H7 (cell line): Measurements from ENCODE around the gene ONECUT3. TPM values are rescaled to one million over a fixed set of nuclear protein-coding genes. Genes with fewer than 3 reads are reported as not detected.

Source experiments
- DNase-seq: peaks from one replicate; pipeline ENCODE4 v3.0.0; 2012
- H3K27me3 ChIP-seq: 2 replicates; pipeline ENCODE4 v1.6.0; 2011; ENCODE audit warnings: mild to moderate bottlenecking, low read length; ENCODE audit not compliant: control insufficient read depth, insufficient read depth
- H3K36me3 ChIP-seq: replicated peaks from 2 replicates; pipeline ENCODE4 v1.5.1; 2011; ENCODE audit warnings: low read length; ENCODE audit not compliant: control insufficient read depth, insufficient read depth
- H3K4me3 ChIP-seq: 2 replicates; pipeline ENCODE4 v1.5.1; 2011; ENCODE audit warnings: low read depth, mild to moderate bottlenecking, control low read depth, low read length, moderate library complexity; ENCODE audit not compliant: insufficient read depth
- total RNA-seq: library from RNA; depleted of rRNA; stranded (reverse); fragments of >200 nt; shearing (Covaris generic); gene quantifications from 2 replicates; pipeline ENCODE4 v1.2.3, GENCODE V29; 2014

ONECUT3 gene
- total RNA-seq, 1 experiment from 2014 or later, result not detected

DNA sequence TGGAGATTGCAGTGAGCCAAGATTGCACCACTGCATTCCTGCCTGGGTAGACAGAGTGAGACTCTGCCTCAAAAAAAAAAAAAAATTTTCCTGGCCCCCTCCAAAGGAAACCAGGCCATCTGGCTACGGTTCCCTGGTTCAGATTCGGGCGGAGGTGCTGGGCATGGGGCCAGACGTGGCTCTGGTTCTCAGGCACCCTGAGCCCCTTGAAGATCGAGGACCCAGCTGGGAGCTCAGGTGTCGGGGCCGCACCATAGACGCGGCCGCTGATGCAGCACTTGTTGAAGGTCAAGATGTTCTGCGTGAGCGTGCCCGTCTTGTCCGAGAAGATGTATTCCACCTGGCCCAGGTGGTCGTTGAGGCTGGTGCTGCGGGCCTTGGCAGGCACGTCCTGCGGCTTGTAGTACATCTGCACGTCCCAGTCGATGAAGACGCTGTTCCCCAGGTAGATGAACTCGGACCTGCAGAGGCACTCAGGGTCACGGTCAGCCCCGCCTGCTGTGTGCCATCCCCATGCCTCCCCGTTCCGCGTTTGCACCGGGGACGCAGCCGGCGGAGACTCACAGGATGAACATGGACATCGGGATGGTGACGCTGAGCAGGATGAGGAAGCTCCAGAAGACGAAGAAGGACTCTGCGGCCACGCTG lies 46.5 kb downstream of the ONECUT3 start:
- no peak overlapping the region for H3K4me3 ChIP-seq
- no peaks in the 10 kb centered on the region for H3K36me3 ChIP-seq
- no peaks in the 10 kb centered on the region for H3K27me3 ChIP-seq
- no peak for DNase-seq

DNA sequence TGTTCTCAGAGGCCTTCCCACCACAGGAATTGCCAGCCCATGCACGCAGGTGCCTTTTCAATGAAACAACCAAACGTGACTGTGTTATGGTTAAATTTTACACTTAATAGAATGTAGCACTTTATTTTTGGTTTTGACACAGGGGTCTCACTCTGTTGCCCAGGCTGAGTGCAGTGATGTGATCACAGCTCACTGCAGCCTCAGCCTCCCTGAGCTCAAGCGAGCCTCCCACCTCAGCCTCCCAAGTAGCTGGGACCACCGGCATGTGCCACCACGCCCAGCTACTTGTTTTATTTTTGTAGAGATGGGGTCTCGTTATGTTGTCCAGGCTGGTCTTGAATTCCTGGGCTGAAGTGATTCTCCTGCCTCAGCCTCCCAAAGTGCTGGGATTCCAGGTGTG lies 51.6 kb downstream of the ONECUT3 start:
- Histone ChIP-seq H3K4me3 (no peak overlapping the region), H3K27me3 (no peaks in the 10 kb centered on the region), H3K36me3 (no peaks in the 10 kb centered on the region)
- no peak for DNase-seq

DNA sequence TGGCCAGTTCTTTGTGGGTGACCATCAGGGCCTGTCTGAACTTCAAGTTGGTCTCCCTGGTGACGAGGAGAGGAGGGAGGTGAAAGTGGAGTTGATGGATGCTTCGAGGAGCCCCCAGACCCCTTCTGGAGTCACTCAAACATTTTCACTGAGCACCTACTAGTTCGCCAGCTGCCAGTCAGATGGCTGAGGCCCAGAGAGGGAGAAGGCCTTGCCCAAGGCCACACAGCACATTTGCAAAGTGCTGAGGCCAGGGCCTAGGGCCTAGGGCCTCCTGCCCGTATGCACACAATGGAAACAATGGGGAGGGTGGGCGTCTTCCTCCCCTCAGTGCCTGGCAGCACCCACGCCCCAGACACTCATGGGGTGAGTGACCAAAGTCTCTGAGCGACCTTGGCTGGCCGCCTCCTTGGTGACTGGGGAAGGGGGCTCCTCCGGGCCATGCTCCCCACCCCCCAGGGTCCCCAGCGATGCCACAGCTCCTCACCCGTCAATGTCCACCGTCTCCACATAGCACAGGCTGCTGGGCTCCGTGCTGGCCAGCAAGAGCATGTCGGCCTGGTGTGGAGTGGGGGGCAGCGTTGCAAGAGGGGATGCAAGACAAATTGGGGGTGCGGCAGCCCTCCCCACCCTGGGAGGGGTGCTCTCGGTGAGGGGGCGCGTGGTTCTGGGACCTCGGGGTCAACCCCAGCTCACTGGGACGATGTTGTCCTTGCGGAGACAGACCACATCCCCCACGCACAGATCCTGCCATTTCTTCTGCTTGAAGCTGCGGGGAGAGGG lies 52.3 kb downstream of the ONECUT3 start:
- no peak overlapping the region for H3K4me3 ChIP-seq
- DNase-seq, result no peak
- no peaks in the 10 kb centered on the region for H3K36me3 ChIP-seq
- H3K27me3 ChIP-seq, result no peaks in the 10 kb centered on the region

- Histone ChIP-seq H3K36me3 (no peaks in the 10 kb centered on the region), H3K27me3 (no peaks in the 10 kb centered on the region; the same call in 1 of the 2 replicates), H3K4me3 (no peak overlapping the region)
- no peak for DNase-seq
Observed at GRCh38 chr19:1806184-1807029, 53.1 kb downstream of the ONECUT3 start.

- Histone ChIP-seq H3K36me3 (no peaks in the 10 kb centered on the region), H3K27me3 (no peaks in the 10 kb centered on the region; the same call in 1 of the 2 replicates), H3K4me3 (no peak overlapping the region)
- no peak for DNase-seq
Observed at GRCh38 chr19:1807030-1807694, 53.9 kb downstream of the ONECUT3 start.

GRCh38 chr19:1807695-1808394 lies 54.5 kb downstream of the ONECUT3 start:
- peak; percentile 73 for DNase-seq
- H3K36me3 ChIP-seq, result no peaks in the 10 kb centered on the region
- no peak overlapping the region for H3K4me3 ChIP-seq
- H3K27me3 ChIP-seq, result no peaks in the 10 kb centered on the region; the same call in 1 of the 2 replicates

DNA sequence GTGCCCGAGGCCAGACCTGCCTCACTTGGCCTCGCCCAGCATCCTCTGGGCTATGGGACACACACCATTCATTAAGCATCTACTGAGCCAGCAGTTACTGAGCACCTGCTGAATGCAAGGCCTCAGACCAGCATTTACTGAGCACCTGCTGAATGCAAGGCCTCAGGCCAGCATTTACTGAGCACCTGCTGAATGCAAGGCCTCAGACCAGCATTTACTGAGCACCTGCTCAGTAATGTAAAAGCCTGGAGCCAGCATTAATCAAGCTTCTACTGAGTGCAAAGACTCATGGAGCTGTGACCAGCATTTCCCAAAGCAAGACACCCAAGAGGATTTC lies 55.1 kb downstream of the ONECUT3 start:
- Histone ChIP-seq H3K27me3 (no peaks in the 10 kb centered on the region; the same call in 1 of the 2 replicates), H3K4me3 (no peak overlapping the region), H3K36me3 (no peaks in the 10 kb centered on the region)
- DNase-seq, result no peak

DNA sequence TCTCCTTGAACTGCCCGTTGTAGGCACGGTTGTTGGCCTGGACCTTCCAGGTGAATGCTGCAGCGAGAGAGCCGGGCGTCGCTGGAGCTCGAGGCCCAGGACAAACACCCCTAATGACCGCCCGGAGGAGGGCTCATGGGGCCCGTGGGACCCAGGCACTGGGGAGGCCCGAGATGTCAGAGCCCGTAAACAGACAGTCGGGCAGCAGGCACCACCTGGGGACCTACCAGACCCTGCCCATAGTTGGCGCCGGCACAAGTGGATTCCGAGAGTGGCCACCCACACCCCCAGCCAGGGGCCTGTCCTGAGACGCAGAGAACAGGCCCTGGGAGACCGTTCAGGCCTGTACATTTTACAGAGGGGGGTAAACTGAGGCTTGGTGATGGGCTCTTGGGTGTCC lies 56.4 kb downstream of the ONECUT3 start:
- DNase-seq, result peak; percentile 82
- no peaks in the 10 kb centered on the region; the same call in 1 of the 2 replicates for H3K27me3 ChIP-seq
- H3K4me3 ChIP-seq, result no peak overlapping the region
- H3K36me3 ChIP-seq, result no peaks in the 10 kb centered on the region

DNA sequence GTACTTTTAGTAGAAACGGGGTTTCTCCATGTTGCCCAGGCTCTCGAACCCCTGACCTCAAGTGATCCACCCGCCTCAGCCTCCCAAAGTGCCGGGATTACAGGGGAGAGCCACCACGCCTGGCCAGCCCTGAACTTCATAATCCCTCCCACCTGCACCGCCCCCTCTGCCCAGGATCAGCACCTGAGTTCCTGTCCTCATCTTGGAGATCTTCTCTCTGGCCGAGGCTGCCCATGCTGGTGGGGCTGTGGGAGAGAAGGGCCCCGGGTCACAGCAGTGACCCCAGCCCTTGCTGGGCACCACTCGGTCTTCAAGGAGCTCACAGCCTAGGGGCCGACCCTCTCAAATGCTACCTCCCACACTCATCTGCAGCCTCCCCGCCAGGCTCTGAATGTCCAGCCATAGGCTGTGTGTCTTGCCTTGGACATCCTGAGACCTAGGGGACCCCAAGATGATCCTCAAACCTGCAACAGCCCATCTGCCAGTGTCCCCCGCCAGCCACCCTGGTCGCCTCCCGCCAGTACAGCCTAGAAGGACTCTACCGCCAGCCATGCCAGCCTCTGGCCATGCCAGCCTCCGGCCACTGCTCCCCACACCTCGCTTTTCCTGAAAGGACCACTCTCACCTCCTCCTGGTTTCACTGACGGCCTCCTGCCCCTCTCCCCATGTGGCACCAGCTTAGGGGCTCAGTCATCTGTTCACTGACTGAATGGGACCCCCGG lies 57.3 kb downstream of the ONECUT3 start:
- Histone ChIP-seq H3K4me3 (no peak overlapping the region), H3K36me3 (no peaks in the 10 kb centered on the region), H3K27me3 (no peaks in the 10 kb centered on the region; the same call in 1 of the 2 replicates)
- DNase-seq, result no peak

- Histone ChIP-seq H3K36me3 (no peaks in the 10 kb centered on the region), H3K4me3 (peak overlapping the region; percentile 49), H3K27me3 (no peaks in the 10 kb centered on the region; the same call in 1 of the 2 replicates)
- no peak for DNase-seq
Observed at GRCh38 chr19:1811472-1811894, 58.2 kb downstream of the ONECUT3 start.

- DNase-seq, result peak; percentile 100
- H3K27me3 ChIP-seq, result no peaks in the 10 kb centered on the region; the same call in 1 of the 2 replicates
- H3K36me3 ChIP-seq, result peaks cover 2% of the 10 kb centered on the region
- H3K4me3 ChIP-seq, result peak within 1 kb of the TSS; percentile 54
Observed at GRCh38 chr19:1811942-1812425, 58.7 kb downstream of the ONECUT3 start, which contains the start of gene ATP8B3. TSS of gene ATP8B3 (minus strand) at chr19:1812276. CDS start at chr19:1811736, 540 bp downstream.

GRCh38 chr19:1812426-1813191 lies 59.3 kb downstream of the ONECUT3 start:
- Histone ChIP-seq H3K27me3 (no peaks in the 10 kb centered on the region; the same call in 1 of the 2 replicates), H3K36me3 (peaks cover 4% of the 10 kb centered on the region), H3K4me3 (peak overlapping the region; percentile 54)
- DNase-seq, result peak; percentile 99
